Neuronal stem cell (in vitro differentiated cells): ENCODE data around the gene PLXNA4.

Experiments
- DNase-seq: peaks from one replicate; pipeline ENCODE4 v3.0.0-alpha.2; 2013; ENCODE audit warnings: low spot score
- H2AFZ ChIP-seq: one replicate; pipeline ENCODE4 v1.6.1; 2013; ENCODE audit warnings: mild to moderate bottlenecking, low read length, inconsistent platforms
- H2AK5ac ChIP-seq: 2 replicates; pipeline ENCODE4 v1.6.1; 2013; ENCODE audit warnings: low read depth, mild to moderate bottlenecking, inconsistent platforms, low read length, moderate library complexity, mixed read lengths
- H2BK120ac ChIP-seq: 2 replicates; pipeline ENCODE4 v1.6.1; 2013; ENCODE audit warnings: low read depth, mild to moderate bottlenecking, inconsistent platforms, low read length, moderate library complexity, mixed read lengths
- H2BK12ac ChIP-seq: one replicate; pipeline ENCODE4 v1.6.1; 2013; ENCODE audit warnings: low read length, inconsistent platforms
- H2BK15ac ChIP-seq: 2 replicates; pipeline ENCODE4 v1.6.1; 2013; ENCODE audit warnings: mild to moderate bottlenecking, low read length, inconsistent platforms, mixed read lengths
- H2BK5ac ChIP-seq: one replicate; pipeline ENCODE4 v1.6.1; 2013; ENCODE audit warnings: inconsistent platforms, mild to moderate bottlenecking, low read length, moderate library complexity
- H3K14ac ChIP-seq: one replicate; pipeline ENCODE4 v1.6.1; 2013; ENCODE audit warnings: low read length, inconsistent platforms
- H3K18ac ChIP-seq: 2 replicates; pipeline ENCODE4 v1.6.1; 2013; ENCODE audit warnings: low read length, inconsistent platforms
- H3K23ac ChIP-seq: 2 replicates; pipeline ENCODE4 v1.6.1; 2013; ENCODE audit warnings: low read depth, mild to moderate bottlenecking, mixed read lengths, low read length, inconsistent platforms; ENCODE audit not compliant: poor library complexity
- H3K27ac ChIP-seq: replicated peaks from 3 replicates; pipeline ENCODE4 v1.5.1; 2013; ENCODE audit warnings: low read length, inconsistent platforms
- H3K27me3 ChIP-seq, 3 experiments: 2 replicates each; pipeline ENCODE4 v1.6.1; 2013; ENCODE audit warnings: low read length in 3 of 3, mild to moderate bottlenecking in 2 of 3, inconsistent platforms in 1 of 3, low read depth in 1 of 3, mixed read lengths in 1 of 3, moderate library complexity in 1 of 3; ENCODE audit not compliant: control insufficient read depth in 3 of 3, insufficient read depth in 3 of 3
- H3K36me3 ChIP-seq, 2 donors: replicated peaks in 1 of 2; 2 replicates each; pipeline ENCODE4 v1.6.1; 2013; ENCODE audit warnings: low read length in 2 of 2; ENCODE audit not compliant: control insufficient read depth in 2 of 2, insufficient read depth in 2 of 2
- H3K4ac ChIP-seq: 2 replicates; pipeline ENCODE4 v1.6.1; 2013; ENCODE audit warnings: inconsistent platforms, mild to moderate bottlenecking, low read length, moderate library complexity
- H3K4me1 ChIP-seq, 2 donors: 1 replicate in 1 of 2; 2 replicates in 1 of 2; pipeline ENCODE4 v1.6.1; 2013; ENCODE audit warnings: low read length in 2 of 2, low read depth in 1 of 2; ENCODE audit not compliant: control insufficient read depth in 2 of 2, insufficient read depth in 1 of 2
- H3K4me2 ChIP-seq: one replicate; pipeline ENCODE4 v1.6.1; 2013; ENCODE audit warnings: mild to moderate bottlenecking, low read length, inconsistent platforms; ENCODE audit not compliant: insufficient read depth, poor library complexity, severe bottlenecking
- H3K4me3 ChIP-seq, 2 donors: 2 replicates each; pipeline ENCODE4 v1.5.1; 2013; ENCODE audit warnings: low read length in 2 of 2, mild to moderate bottlenecking in 2 of 2, inconsistent platforms in 1 of 2, moderate library complexity in 1 of 2
- H3K79me1 ChIP-seq: one replicate; pipeline ENCODE4 v1.6.1; 2013; ENCODE audit warnings: low read depth, mild to moderate bottlenecking, inconsistent platforms, low read length, moderate library complexity
- H3K9ac ChIP-seq: one replicate; pipeline ENCODE4 v1.6.1; 2013; ENCODE audit warnings: mild to moderate bottlenecking, low read depth, low read length, inconsistent platforms; ENCODE audit not compliant: poor library complexity
- H3K9me3 ChIP-seq, 2 donors: replicated peaks in 1 of 2; 2 replicates each; pipeline versions ENCODE3 to v1.6.1; 2013; ENCODE audit warnings: low read length in 2 of 2, mild to moderate bottlenecking in 2 of 2, inconsistent platforms in 1 of 2, low read depth in 1 of 2, mixed read lengths in 1 of 2, moderate library complexity in 1 of 2; ENCODE audit not compliant: control insufficient read depth in 2 of 2, insufficient read depth in 1 of 2
- H4K8ac ChIP-seq: one replicate; pipeline ENCODE4 v1.6.1; 2013; ENCODE audit warnings: low read depth, mild to moderate bottlenecking, inconsistent platforms, low read length, moderate library complexity
- H4K91ac ChIP-seq: one replicate; pipeline ENCODE4 v1.6.1; 2013; ENCODE audit warnings: low read length, low read depth, mild to moderate bottlenecking, inconsistent platforms; ENCODE audit not compliant: poor library complexity
- WGBS, 2 donors: extraction: QIAGEN DNeasy Blood & Tissue Kit; methylation state at CpG; one replicate each; pipeline ENCODE4 v1.1.7; 2013; ENCODE audit warnings: missing lambda C conversion rate in 2 of 2, mixed read lengths in 1 of 2; ENCODE audit not compliant: insufficient read length in 2 of 2, insufficient replicate concordance in 1 of 2; ENCODE audit errors: extremely low coverage in 2 of 2; 5-methylcytosine and 5-hydroxymethylcytosine counted together

PLXNA4 gene

GRCh38 chr7:132123773-132124172 lies 452.5 kb downstream of the PLXNA4 start:
- no peaks in the 10 kb centered on the region for H3K27me3 ChIP-seq
- no peaks in the 10 kb centered on the region for H3K9me3 ChIP-seq
- no peak overlapping the region for H2AFZ ChIP-seq
- no peak overlapping the region for H4K8ac ChIP-seq
- no peak overlapping the region for H2BK5ac ChIP-seq
- no peak overlapping the region for H3K18ac ChIP-seq
- no peak overlapping the region for H3K9ac ChIP-seq
- H3K4me3 ChIP-seq = peak overlapping the region in 1 of 2 donors; percentile 37
- H2BK12ac ChIP-seq = no peak overlapping the region
- H3K4me2 ChIP-seq = no peak overlapping the region
- H3K27ac ChIP-seq = no peak overlapping the region
- peaks cover 0 to 2% of the 10 kb centered on the region in 2 donors for H3K4me1 ChIP-seq
- H3K36me3 ChIP-seq = no peaks in the 10 kb centered on the region
- no peak for DNase-seq
- no peak overlapping the region for H3K14ac ChIP-seq
- no peak overlapping the region for H3K4ac ChIP-seq
- no peak overlapping the region for H2BK15ac ChIP-seq
- no peak overlapping the region for H3K23ac ChIP-seq
- whole genome bisulfite sequencing, 2 donors = no CpG with 5 or more reads among the region's 7 CpGs
- no peak overlapping the region for H2BK120ac ChIP-seq
- H2AK5ac ChIP-seq = no peak overlapping the region
- H3K79me1 ChIP-seq = no peaks in the 10 kb centered on the region
- H4K91ac ChIP-seq = no peak overlapping the region

GRCh38 chr7:132122901-132123300 lies 453.4 kb downstream of the PLXNA4 start:
- H3K4me1 ChIP-seq = peaks cover 0 to 2% of the 10 kb centered on the region in 2 donors
- no peak overlapping the region for H3K4ac ChIP-seq
- H3K23ac ChIP-seq = no peak overlapping the region
- H3K9me3 ChIP-seq = no peaks in the 10 kb centered on the region
- H2AFZ ChIP-seq = no peak overlapping the region
- no peak overlapping the region for H2BK120ac ChIP-seq
- no peak overlapping the region for H3K4me2 ChIP-seq
- H3K79me1 ChIP-seq = no peaks in the 10 kb centered on the region
- H4K8ac ChIP-seq = no peak overlapping the region
- no peak overlapping the region for H3K9ac ChIP-seq
- H2AK5ac ChIP-seq = peak overlapping the region; percentile 6
- no peaks in the 10 kb centered on the region for H3K27me3 ChIP-seq
- DNase-seq = no peak
- H3K27ac ChIP-seq = no peak overlapping the region
- H2BK5ac ChIP-seq = no peak overlapping the region
- no peak overlapping the region for H2BK15ac ChIP-seq
- H3K4me3 ChIP-seq = no peak overlapping the region
- no peak overlapping the region for H4K91ac ChIP-seq
- no peaks in the 10 kb centered on the region for H3K36me3 ChIP-seq
- H3K14ac ChIP-seq = no peak overlapping the region
- WGBS, 2 donors = no CpG with 5 or more reads among the region's 6 CpGs
- no peak overlapping the region for H3K18ac ChIP-seq
- H2BK12ac ChIP-seq = no peak overlapping the region

GRCh38 chr7:132121987-132122386 lies 454.3 kb downstream of the PLXNA4 start:
- Histone ChIP-seq H3K4ac (peak overlapping the region; percentile 79), H2AK5ac (no peak overlapping the region), H2BK15ac (no peak overlapping the region), H3K4me3 (no peak overlapping the region), H3K4me2 (no peak overlapping the region), H3K79me1 (no peaks in the 10 kb centered on the region), H2BK5ac (no peak overlapping the region), H3K9ac (peak overlapping the region; percentile 24), H4K8ac (no peak overlapping the region), H3K27me3 (no peaks in the 10 kb centered on the region), H2BK120ac (no peak overlapping the region), H3K36me3 (no peaks in the 10 kb centered on the region), H3K23ac (no peak overlapping the region), H3K4me1 (peaks cover 0 to 3% of the 10 kb centered on the region in 2 donors), H4K91ac (no peak overlapping the region), H3K9me3 (no peaks in the 10 kb centered on the region), H2BK12ac (no peak overlapping the region), H3K18ac (no peak overlapping the region), H3K14ac (no peak overlapping the region), H3K27ac (no peak overlapping the region), H2AFZ (no peak overlapping the region)
- no CpG with 5 or more reads among the region's 6 CpGs for whole genome bisulfite sequencing, 2 donors
- DNase-seq = no peak

- Histone ChIP-seq H3K4me2 (no peak overlapping the region), H3K79me1 (no peaks in the 10 kb centered on the region), H3K4ac (no peak overlapping the region), H3K27ac (no peak overlapping the region), H3K4me1 (peaks cover 0 to 1% of the 10 kb centered on the region in 2 donors), H3K36me3 (no peaks in the 10 kb centered on the region), H3K23ac (no peak overlapping the region), H3K14ac (no peak overlapping the region), H4K8ac (no peak overlapping the region), H3K9ac (no peak overlapping the region), H4K91ac (no peak overlapping the region), H2BK120ac (no peak overlapping the region), H3K27me3 (no peaks in the 10 kb centered on the region), H2AK5ac (no peak overlapping the region), H2BK15ac (no peak overlapping the region), H3K4me3 (no peak overlapping the region), H2BK5ac (no peak overlapping the region), H3K18ac (no peak overlapping the region), H2BK12ac (no peak overlapping the region), H3K9me3 (no peaks in the 10 kb centered on the region), H2AFZ (no peak overlapping the region)
- DNase-seq = no peak
- WGBS, 2 donors = no CpG with 5 or more reads among the region's 1 CpG
Measured at GRCh38 chr7:132118641-132119040, 457.6 kb downstream of the PLXNA4 start.
